K562 (cell line): ENCODE measurements around the gene ZNF821. TPM values are rescaled to one million over a fixed set of nuclear protein-coding genes. Genes with fewer than 3 reads are reported as not detected.

Experiments
- CBX2 ChIP-seq: fragments of 200-600 bp; sonication (generic); IDR thresholded peaks from one replicate; pipeline ENCODE4 v1.6.1; 2012; ENCODE audit warnings: mild to moderate bottlenecking, low read length, inconsistent platforms; ENCODE audit not compliant: insufficient read depth, poor library complexity, severe bottlenecking
- KLF6 ChIP-seq: fragments of 250-450 bp; sonication (Bioruptor Pico); IDR thresholded peaks from 2 replicates; pipeline ENCODE4 v1.4.0; 2020; ENCODE audit warnings: mild to moderate bottlenecking, moderate library complexity, borderline replicate concordance
- NFRKB ChIP-seq: fragments of 450-650 bp; IDR thresholded peaks from 2 replicates; pipeline ENCODE4 v1.6.1; 2016; ENCODE audit warnings: low read depth
- ZBTB7A ChIP-seq: IDR thresholded peaks from 2 replicates; pipeline ENCODE4 v1.6.1; 2011; ENCODE audit warnings: low read depth, mild to moderate bottlenecking, low read length, moderate library complexity, borderline replicate concordance; ENCODE audit not compliant: control insufficient read depth
- polyA plus RNA-seq, 8 experiments: library from polyadenylated mRNA; depleted of rRNA in 4 of 8; stranded (reverse) in 5 of 8; unstranded in 3 of 8; fragments of >200 nt; fragmentation: Nextera tagmentation in 2 of 8; fragmentation: Illumina TruSeq in 1 of 8; extraction: Ambion mirVana in 2 of 8; extraction: Trizol in 1 of 8; gene quantifications; 2 replicates each; pipeline versions ENCODE4 v1.2.1 to v1.2.3, GENCODE V29; 2011 to 2014; ENCODE audit warnings: inconsistent platforms in 1 of 8, missing spikeins in 1 of 8
- total RNA-seq, 7 experiments: library from RNA; depleted of rRNA in 6 of 7; stranded (reverse); fragments of >200 nt in 6 of 7; fragmentation: Illumina TruSeq in 2 of 7; extraction: Trizol in 2 of 7; gene quantifications; 2 replicates each; pipeline versions ENCODE4 v1.2.1 to v1.2.3, GENCODE V29; 2011 to 2021; ENCODE audit warnings: low replicate concordance in 1 of 7
- TF ChIP-seq, protein P1 (sequence below): sonication (generic); formaldehyde crosslinking; IDR thresholded peaks from 2 replicates; pipeline ENCODE4 v1.9.0; 2022; ENCODE audit warnings: mild to moderate bottlenecking, missing genetic modification reagents
- TF ChIP-seq, protein P2 (sequence below): sonication (generic); formaldehyde crosslinking; IDR thresholded peaks from 2 replicates; pipeline ENCODE4 v1.8.1; 2023; ENCODE audit warnings: missing genetic modification reagents, mild to moderate bottlenecking, borderline replicate concordance
- TF ChIP-seq, protein P3 (sequence below): fragments of 200-800 bp; sonication (Bioruptor generic); IDR thresholded peaks from 2 replicates; pipeline ENCODE4 v1.6.1; 2016; ENCODE audit warnings: missing genetic modification characterization, missing compliant biosample characterization

Gene ZNF821
- total and polyA plus RNA-seq, 9 of the 15 experiments (the other 6 are each of a cell fraction or from before 2014, with no cell fraction given) = 0.38 to 5.6 (median 3.6) TPM

DNA sequence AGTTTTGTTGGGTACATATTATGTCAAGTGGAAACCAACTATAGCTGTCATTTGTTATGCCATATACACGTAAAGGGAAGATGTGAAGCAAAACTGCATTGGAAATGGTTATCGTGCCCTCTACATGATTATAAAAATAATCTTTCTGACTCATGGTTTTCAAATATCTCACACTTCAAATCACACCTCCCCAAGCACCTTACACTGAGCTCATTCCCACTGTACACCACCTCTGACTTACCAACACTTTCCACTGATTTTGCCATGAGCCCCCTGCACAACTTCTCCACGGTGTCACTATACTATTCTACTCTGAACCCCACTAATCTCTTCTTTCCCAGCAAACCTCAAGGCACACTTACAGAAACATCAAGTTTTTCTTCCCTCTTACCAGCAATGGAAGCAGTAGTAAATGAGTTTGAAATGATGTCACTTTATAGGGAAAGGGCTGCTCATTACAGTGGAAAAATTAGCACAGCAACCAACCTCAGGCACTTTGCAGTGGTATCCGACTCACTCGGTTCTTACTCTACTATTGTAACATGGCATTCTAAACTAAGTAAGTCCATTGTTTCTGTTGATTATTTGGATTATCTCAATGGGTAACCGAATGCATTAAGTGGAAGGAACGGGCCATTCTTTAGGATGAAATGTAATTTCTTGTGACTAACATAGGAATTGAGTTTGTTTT lies 18.7 kb downstream of the ZNF821 start (continued):
- TF ChIP-seq, protein P1, sequence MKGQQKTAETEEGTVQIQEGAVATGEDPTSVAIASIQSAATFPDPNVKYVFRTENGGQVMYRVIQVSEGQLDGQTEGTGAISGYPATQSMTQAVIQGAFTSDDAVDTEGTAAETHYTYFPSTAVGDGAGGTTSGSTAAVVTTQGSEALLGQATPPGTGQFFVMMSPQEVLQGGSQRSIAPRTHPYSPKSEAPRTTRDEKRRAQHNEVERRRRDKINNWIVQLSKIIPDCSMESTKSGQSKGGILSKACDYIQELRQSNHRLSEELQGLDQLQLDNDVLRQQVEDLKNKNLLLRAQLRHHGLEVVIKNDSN = no peak
- TF ChIP-seq ZBTB7A = no peak
- TF ChIP-seq, protein P2, sequence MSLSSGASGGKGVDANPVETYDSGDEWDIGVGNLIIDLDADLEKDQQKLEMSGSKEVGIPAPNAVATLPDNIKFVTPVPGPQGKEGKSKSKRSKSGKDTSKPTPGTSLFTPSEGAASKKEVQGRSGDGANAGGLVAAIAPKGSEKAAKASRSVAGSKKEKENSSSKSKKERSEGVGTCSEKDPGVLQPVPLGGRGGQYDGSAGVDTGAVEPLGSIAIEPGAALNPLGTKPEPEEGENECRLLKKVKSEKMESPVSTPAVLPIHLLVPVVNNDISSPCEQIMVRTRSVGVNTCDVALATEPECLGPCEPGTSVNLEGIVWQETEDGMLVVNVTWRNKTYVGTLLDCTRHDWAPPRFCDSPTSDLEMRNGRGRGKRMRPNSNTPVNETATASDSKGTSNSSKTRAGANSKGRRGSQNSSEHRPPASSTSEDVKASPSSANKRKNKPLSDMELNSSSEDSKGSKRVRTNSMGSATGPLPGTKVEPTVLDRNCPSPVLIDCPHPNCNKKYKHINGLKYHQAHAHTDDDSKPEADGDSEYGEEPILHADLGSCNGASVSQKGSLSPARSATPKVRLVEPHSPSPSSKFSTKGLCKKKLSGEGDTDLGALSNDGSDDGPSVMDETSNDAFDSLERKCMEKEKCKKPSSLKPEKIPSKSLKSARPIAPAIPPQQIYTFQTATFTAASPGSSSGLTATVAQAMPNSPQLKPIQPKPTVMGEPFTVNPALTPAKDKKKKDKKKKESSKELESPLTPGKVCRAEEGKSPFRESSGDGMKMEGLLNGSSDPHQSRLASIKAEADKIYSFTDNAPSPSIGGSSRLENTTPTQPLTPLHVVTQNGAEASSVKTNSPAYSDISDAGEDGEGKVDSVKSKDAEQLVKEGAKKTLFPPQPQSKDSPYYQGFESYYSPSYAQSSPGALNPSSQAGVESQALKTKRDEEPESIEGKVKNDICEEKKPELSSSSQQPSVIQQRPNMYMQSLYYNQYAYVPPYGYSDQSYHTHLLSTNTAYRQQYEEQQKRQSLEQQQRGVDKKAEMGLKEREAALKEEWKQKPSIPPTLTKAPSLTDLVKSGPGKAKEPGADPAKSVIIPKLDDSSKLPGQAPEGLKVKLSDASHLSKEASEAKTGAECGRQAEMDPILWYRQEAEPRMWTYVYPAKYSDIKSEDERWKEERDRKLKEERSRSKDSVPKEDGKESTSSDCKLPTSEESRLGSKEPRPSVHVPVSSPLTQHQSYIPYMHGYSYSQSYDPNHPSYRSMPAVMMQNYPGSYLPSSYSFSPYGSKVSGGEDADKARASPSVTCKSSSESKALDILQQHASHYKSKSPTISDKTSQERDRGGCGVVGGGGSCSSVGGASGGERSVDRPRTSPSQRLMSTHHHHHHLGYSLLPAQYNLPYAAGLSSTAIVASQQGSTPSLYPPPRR = no peak
- TF ChIP-seq, protein P3, sequence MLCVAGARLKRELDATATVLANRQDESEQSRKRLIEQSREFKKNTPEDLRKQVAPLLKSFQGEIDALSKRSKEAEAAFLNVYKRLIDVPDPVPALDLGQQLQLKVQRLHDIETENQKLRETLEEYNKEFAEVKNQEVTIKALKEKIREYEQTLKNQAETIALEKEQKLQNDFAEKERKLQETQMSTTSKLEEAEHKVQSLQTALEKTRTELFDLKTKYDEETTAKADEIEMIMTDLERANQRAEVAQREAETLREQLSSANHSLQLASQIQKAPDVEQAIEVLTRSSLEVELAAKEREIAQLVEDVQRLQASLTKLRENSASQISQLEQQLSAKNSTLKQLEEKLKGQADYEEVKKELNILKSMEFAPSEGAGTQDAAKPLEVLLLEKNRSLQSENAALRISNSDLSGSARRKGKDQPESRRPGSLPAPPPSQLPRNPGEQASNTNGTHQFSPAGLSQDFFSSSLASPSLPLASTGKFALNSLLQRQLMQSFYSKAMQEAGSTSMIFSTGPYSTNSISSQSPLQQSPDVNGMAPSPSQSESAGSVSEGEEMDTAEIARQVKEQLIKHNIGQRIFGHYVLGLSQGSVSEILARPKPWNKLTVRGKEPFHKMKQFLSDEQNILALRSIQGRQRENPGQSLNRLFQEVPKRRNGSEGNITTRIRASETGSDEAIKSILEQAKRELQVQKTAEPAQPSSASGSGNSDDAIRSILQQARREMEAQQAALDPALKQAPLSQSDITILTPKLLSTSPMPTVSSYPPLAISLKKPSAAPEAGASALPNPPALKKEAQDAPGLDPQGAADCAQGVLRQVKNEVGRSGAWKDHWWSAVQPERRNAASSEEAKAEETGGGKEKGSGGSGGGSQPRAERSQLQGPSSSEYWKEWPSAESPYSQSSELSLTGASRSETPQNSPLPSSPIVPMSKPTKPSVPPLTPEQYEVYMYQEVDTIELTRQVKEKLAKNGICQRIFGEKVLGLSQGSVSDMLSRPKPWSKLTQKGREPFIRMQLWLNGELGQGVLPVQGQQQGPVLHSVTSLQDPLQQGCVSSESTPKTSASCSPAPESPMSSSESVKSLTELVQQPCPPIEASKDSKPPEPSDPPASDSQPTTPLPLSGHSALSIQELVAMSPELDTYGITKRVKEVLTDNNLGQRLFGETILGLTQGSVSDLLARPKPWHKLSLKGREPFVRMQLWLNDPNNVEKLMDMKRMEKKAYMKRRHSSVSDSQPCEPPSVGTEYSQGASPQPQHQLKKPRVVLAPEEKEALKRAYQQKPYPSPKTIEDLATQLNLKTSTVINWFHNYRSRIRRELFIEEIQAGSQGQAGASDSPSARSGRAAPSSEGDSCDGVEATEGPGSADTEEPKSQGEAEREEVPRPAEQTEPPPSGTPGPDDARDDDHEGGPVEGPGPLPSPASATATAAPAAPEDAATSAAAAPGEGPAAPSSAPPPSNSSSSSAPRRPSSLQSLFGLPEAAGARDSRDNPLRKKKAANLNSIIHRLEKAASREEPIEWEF (CRISPR knock-in tag) = no peak
- no peak for TF ChIP-seq NFRKB
- TF ChIP-seq CBX2 = no peak
- TF ChIP-seq KLF6 = no peak
